Measurements from ENCODE around the gene DLL1.
A peak's percentile ranks its signal among the peaks of the same experiment; 100 is the strongest.

The DLL1 gene

DNA sequence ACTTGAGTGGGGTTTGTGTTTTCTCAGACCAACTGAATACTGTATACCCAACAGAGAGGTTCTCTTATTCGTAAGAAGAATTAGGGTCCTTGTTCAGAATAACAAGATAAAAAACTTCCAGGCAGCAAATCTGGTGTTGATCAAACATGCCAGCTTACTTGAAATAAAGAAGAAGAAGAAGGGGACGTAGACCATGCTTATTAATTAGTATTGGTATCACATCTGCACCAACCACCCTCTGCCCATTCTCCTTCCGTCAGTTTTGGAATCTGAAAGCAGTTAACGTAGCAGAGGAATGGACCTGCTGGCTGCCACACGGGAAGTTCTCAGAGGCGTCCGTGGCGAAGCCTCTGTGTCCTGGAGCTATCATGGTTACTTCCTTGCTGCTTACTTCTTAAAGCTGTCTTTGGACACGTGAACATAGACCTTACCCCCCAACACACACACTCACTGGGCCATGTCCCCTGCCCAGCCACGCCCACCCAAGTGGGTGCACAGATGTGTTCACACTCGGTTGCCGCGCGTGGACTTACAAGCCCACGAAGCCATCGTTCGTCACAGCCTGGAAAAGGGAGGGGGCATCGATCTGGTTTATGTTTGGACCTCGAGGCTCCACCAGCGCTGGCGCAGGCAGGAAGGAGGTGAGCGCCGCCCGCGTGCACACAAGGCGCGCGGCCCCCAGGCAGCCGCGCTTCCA, 4.1 kb upstream of the DLL1 start:
- no peak for DNase-seq

- DNase-seq = no peak
Observed at GRCh38 chr6:170294298-170294730, 3.4 kb upstream of the DLL1 start.

GRCh38 chr6:170293341-170294231, 2.7 kb upstream of the DLL1 start:
- no peak for DNase-seq

DNA sequence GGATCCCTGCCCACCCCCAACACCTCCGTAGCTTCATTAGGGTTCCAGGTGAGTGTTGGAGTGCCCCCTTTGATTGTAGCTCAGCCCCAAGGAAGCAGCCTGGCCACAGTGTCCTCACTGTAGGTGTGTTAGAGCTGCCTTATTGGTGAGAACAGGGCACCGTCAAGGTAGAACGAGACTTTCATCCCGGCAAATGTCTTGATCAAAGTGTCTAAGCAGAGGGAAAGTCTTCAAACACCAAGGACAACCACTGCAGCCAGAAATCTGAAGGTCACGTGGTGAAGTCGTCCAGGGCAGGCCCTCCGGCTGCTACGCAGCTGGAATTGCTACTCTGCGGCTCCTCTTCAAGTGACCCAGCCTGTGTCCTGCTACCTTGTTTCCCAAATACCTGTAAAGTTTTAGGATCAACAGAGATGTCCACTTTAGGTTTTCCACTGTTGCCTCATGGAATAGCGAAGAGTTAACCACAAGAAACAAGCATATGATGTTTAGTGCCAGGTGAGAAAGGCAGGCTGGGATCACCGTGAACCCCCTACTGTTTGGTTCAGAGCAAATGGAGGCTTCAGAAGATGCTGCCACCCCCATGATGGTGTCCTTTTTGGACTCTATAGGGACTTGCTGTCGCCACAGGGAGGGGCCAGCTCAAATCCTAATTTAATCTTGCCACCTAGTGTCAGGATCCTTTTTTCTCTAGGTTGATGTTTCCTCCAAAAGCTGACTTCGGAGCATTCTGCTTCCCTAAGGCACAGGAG, 1.7 kb upstream of the DLL1 start:
- no peak for DNase-seq

DNA sequence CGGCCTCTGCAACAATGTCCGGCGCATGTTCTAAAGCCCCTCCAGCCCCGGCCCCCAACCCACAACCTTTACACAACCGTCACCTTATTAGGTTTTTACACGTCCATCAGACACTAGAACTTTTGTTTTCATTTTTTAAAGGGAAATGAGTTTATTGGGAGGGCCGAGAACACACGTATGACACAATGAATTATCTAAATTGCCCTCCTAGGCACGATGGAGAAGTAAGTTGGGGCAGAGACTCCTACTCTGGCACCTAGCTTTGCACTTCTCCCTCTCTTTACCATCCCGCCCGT, 1.2 kb upstream of the DLL1 start:
- DNase-seq = no peak

DNA sequence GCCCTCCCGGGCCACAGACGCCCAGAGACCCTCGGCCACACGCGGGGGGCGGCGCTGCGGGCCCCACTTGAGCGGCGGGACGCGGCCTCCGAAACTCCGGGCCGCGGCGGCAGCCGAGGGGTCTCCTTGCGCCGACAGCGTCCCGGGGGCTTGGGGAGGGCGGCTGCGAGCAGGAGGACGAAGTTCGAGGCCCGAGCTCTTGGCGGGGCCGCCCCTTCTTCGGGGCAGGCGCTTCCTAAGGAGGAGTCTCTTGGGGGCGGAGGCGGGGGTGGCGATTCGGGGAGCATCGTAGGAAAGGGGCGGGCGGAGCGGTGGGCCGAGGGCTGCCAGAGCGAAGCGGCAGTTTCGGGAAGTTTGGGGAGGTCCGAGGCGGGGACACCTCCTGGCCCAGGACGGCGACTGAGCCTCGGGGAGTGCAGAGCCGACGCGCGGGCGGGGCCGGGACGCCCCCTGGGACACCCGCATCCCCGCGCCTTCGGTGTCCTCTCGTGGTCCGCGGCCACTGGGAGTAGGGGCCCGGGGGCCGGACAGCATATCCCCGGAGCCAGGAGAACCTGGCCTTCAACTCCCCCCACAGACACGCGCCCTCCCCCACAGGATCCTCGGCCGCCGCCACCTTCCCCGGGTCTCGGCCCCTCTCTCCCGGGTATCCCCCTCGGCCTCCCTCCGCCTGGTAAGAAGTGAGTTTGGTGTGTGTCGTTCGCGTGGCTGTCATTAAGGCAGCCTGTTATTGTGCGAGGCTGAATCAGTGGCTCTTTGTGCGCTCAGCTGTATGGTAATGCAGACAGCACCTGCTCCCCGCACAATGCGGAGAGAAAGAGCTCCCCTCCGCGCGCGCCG, 613 bp upstream of the DLL1 start:
- DNase-seq = peak in 1 of 2 donors; percentile 26

- no peak for DNase-seq
Observed at GRCh38 chr6:170289951-170290295, 955 bp downstream of the DLL1 start.

DNA sequence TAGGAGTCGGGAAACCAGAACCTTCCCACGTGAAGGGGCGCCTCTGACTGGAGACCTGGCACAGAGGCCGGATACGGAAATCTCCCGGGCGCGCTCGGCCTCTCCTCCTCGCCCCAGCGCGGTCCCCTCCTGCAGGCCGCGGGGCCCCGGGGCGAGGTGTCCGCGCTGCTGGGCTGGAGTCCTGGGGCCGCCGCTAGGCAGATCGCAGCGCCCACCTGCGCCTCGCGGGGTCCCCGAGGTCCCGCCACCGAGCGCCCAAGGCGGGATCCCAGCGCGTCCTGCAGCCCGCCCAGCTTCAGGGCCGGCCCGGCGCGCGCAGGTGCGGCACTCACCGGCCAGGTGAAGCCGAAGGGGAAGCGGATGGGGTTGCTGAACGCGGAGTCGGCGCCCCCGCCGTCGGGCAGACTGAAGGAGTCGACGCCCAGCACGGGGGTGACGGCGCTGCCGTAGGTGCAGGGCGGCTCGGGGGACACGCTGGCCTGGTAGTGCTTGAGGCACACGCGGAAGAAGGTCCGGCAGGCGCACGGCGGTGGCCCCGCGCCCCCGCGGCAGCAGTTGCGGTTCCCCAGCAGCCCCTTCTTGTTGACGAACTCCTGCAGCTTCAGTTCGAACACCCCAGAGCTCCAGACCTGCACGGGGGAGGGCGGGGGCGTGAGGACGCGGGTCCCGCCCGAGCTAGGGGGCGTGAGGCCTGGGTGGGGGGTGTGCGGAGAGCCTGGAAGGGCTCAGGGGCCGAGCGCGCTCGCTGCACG, 1.5 kb downstream of the DLL1 start:
- no peak for DNase-seq

DNA sequence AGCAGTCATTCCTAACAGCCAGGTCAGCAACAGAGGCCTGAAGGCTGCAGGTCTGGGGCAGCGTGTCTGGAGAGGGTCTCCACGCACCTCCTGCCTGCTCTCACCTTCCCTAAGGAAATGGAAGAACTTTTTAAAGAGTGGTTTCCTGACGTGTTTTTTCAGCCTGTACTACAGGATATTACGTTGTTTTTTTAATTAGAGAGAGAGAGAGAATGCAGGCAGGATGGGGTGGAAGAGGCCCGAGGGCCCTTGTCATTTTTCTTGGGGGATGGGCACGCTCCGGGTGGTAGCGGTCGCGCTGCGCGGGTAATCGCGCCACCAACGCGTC, 2.1 kb downstream of the DLL1 start:
- DNase-seq = no peak

DNA sequence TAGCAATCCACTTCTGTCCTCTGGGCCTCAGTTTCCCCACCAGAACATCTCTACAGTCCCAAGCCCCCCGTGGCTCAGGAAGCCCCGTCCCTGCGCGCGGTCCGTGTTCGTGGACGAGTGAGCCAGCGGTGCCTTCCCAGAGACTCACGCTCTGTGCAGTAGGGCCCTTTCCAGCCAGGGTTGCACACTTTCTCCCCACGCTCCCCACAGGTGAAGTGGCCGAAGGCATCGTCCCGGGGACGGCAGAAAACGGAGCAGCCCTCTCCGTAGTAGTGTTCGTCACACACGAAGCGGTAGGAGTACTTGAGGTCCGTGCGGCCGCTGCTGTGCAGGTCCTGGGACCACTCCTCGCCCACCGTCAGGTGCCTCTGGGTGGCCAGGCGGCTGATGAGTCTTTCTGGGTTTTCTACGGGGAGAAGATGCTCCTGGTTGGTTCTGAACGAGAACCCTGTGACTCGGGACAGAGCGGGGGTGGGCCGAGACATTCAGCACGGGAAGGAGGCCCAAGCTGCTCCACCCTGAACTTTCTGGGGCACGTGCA, 2.7 kb downstream of the DLL1 start:
- DNase-seq = no peak

DNA sequence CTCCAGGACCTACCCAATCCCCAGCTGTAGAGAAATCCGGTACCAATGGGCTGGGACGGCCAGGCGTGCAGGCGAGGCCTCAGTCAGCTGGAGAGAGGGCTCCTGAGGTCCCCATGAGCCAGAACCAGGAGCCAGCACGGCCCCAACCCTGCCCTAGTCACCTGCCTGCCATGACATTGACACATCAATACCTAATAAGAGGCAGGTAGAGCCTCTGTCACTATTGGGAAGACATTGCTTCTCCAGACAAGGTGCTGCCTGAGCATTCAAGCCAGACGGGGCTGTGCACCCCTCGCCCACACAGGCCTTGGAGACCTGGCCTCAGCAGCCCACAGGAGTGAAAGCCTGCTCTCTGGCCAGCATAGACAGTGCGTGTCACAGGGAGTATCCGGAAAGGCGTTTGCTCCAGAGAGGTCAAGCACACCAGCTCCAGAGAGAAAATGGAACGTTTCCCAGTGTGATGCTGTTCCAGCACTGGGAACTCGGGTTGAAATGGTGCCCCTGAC, 3.5 kb downstream of the DLL1 start:
- DNase-seq = no peak

DNA sequence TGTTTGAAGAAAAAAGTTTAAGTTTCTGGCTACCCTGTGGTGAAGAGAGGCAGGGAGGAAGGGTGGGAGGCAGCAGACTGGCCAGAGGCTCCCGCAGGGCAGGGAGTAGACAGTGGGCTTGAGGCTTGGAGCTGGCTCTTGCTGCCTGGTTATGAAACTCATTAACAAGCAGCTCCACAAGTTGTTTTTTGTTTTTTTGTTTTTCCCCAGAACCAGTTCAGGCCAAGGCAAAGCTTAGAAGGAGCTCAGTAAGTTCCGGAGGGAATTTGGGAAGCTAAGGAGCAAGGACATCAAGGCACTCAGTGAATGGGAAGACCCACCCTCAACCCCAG, 4.0 kb downstream of the DLL1 start:
- DNase-seq = no peak

- DNase-seq = no peak
Observed at GRCh38 chr6:170286246-170286933, 4.5 kb downstream of the DLL1 start.

GRCh38 chr6:170285482-170285881, 5.4 kb downstream of the DLL1 start:
- no peak for DNase-seq

DNA sequence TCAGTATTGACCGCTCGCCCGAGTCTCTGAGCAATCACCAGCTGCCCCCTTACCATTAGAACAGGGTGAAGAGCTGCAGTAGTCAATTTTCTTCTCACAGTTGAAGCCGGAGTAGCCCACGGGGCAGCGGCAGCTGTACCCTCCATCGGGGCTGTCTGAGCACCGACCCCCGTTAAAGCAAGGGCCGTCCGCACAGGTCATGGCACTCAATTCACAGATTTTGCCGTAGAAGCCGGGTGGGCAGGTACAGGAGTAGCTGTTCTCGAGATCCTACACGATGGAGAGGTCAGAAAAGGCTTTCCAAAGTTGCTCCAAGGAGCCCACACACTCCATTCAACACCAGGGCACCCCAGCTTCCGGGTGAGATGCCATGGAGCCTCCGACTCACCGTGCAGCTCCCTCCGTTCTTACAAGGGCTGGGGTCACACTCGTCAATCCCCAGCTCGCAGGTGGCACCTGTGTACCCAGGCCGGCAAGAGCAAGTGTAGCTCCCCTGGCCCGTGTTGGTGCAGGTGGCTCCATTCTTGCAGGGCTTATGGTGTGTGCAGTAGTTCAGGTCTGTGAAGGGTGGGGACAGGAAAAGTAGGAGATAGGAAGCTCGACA, 5.9 kb downstream of the DLL1 start:
- DNase-seq = no peak

DNA sequence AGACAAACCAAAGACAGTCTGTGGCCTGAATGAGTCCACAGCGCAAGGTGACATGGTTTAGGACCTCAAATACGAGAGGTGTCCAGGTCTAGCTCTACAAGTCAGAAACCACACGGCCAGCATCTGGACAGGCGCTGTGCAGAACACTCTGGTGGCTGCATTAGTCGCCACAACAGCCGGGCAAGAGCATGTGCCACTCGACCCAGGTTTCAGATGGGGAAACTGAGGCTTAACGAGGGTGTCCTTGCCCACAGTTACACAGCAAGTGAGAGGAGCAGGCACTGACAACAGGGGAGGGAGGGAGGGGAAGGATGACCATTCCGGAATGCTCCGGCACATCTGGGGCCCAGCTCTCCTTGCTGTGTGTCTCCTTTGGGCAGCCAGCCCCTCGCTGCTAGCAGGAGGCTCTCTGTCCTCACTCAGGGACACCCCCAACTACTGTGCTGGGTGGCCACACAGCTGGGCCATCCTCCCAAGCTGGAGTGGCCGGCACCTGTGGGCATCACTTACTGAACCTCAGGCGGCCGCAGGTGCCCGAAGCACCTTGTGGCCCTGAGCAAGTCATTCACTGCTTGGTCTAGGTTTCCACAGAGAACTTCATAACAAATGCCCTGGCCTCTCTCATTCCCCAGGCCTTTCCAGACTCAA, 6.6 kb downstream of the DLL1 start:
- DNase-seq = no peak

DNA sequence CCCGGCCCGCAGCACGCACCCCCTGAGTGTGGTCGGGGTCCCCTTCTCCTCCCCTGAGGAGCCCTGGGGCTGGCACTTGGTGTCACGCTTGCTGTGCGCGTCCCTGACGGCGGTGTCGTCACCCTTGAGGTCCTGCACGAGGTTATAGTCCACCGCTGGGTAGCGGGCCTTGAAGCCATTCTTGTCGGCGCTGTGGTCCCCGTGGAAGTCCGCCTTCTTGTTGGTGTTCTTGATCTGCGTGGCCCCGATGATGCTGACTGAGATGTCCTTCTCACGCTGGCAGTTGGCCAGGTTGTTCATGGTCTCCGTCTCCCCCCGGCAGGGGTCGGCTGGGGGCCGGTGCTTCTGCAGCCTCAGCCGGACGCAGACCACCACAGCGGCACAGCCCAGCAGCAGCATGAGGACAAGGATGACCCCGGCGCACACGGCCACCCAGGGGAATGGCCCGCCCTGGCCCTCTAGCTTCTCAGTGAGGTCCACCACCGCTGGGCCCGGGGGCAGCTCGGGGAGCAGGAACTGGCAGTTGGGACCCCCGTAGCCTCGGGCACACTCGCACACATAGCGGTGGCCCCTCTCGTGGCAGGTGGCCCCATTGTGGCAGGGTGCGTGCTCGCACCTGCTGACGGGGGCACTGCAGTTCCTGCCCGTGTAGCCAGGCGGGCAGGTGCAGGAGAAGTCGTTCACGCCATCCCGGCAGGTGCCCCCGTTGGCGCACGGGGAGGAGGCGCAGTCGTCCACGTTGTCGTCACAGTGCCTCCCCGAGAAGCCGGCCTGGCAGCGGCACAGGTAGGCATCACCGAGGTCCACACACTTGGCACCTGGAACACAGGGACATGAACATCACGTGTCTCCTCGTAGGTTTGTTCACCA, 7.4 kb downstream of the DLL1 start:
- DNase-seq = no peak

- no peak for DNase-seq
Observed at GRCh38 chr6:170282512-170283158, 8.2 kb downstream of the DLL1 start.

Data from bone marrow (tissue), 2 donors.